Astrocyte of the hippocampus (primary cell): ENCODE measurements around the gene LRP1B.
A peak's percentile ranks its signal among the peaks of the same experiment; 100 is the strongest.

Experiments
- DNase-seq: peaks from one replicate; pipeline ENCODE4 v3.0.0; 2011; ENCODE audit warnings: low read depth, low spot score

LRP1B gene

GRCh38 chr2:140843186-140843585, 1287.6 kb downstream of the LRP1B start:
- no peak for DNase-seq

DNA sequence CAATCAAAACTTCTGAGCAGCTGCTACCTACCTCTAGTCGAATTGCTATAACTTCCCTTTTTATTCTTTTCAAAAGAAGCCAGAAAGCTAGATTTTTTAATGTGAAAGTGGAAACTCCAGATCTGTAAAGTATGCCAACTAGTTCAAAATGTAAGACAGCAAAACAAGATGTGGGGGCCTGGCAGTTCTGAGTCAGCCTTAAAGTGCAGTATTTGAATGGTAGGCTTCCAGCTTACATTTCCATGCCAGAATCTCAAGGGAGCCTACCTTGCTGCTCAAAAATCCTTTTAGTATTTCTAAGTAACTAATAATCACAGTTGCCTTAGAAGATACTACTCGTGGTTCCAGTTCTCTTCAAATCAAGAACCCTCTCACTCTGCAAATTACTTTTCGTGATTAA, 1288.7 kb downstream of the LRP1B start:
- DNase-seq = peak; percentile 12

GRCh38 chr2:140841141-140841540, 1289.7 kb downstream of the LRP1B start:
- no peak for DNase-seq

DNA sequence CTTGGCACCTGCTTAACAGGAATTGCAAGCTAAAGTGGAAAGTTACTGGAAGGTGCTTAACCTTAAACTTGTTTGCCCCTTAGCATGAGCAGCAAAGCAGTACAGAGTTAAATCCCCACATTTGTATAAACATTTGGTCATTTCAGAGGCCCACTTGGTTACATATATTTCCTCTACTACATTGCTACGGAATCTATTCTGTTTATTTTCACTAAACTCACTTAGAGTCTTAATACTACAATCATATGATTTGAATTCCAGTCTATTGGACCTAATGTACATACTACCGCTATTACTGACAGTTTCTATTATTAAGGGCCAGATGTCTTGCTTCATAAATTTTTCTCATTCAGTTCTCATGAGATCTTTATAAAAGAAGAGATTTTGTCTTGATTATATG, 1294.0 kb downstream of the LRP1B start:
- no peak for DNase-seq

- DNase-seq = no peak
Measured at GRCh38 chr2:140835079-140835478, 1295.7 kb downstream of the LRP1B start.

- no peak for DNase-seq
Measured at GRCh38 chr2:140814141-140814540, 1316.7 kb downstream of the LRP1B start.

DNA sequence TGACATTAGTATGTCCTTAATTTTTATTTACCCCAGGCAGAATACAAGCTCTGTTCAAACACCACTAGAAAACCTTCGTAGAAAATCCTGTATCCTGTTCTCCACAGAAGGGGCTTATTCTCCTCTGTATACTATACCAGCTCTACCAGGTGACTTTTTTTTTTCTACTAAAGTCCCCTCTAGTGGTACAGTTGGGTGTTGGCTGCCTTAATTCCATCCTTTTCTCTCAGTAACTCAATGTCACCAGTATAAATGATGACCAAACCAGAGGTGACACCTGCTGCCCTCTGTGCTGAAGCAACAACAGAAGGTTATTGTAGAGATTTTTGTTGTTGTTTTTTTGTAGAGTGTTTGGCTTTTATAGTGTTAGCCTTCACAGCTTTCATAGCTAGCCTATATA, 1322.0 kb downstream of the LRP1B start:
- no peak for DNase-seq

DNA sequence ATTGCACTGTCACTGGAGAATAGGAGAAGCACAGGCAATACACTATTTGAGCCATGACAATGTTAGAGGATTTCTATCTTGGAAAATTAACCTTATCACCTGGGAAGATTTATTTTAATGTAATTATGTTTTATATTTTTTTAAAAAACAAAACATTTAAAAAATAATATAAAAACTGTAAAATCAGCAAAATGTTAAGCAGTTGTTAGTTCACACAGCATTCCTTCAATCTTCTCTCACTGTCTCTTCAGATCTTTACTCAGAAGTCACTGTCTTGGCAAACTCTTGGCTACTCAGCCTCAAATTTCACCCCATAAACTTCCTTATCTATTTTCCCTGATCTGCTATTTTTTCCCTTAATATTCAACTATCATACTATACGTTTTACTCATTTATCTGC, 1322.6 kb downstream of the LRP1B start:
- no peak for DNase-seq

DNA sequence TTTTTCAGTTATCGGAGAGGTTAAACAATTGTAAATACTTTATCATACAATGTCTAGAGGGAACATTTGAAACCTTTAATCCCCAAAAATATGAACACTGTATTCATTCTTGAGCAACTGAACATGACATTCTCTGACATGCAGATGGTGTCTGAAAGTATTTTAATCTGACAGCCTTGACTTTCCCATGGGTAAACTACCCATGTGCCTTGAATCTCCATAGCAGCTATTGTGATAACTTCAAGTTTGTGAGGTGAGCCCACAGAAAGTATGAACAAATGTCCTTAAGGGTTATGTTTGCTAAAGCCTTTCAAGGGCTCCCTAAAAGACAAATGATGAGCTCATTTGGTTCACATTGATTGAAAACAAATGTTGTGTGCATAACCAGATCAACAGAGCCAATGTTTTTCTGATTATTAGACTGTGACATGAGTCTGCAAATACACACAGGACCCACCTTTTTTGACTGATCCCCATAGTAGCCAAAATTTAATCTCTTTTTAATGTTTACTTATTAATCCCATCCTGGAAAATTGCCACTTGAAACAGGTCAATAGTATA, 1326.0 kb downstream of the LRP1B start:
- DNase-seq = no peak

GRCh38 chr2:140801311-140801710, 1329.5 kb downstream of the LRP1B start:
- no peak for DNase-seq

- no peak for DNase-seq
Measured at GRCh38 chr2:140797718-140798117, 1333.1 kb downstream of the LRP1B start.

- no peak for DNase-seq
Measured at GRCh38 chr2:140791802-140792201, 1339.0 kb downstream of the LRP1B start.

DNA sequence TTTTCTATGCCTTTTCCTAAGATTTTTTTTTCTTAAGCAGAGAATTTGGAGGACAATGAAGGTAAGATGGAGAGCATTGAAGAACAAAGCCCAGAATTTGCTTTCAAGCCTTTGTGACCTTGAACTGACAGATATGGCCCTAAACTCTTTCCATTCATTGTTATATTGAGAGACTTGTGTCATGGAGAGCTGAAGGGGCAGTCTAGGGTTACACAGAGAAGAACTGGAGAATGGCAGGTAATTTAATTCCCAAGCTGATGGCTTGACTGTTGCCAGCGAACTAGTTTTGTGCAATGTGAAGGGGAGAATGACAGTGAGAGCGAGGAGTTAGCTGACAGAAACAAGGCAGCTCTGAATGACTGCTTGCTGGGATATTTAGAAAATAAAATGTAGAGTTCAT, 1344.2 kb downstream of the LRP1B start:
- no peak for DNase-seq

- no peak for DNase-seq
Measured at GRCh38 chr2:140775411-140775810, 1355.4 kb downstream of the LRP1B start.

DNA sequence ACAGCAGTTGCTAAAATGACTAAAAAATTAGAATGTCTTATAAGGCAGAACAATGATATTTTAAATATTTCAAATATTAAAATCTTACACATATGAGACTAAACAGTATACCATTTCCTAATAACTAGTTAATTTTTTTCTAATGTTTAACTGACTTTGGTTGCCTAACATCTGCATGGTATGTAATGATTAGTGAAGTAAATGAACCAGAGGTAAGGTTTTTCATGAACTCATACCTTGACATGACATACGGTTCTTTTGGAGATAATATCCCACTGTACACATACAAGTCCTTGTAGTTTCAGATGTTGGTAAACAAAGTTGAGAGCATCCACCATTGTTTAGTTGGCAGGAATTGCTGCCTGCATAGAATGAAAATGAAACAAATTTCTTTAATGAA, 1360.2 kb downstream of the LRP1B start:
- DNase-seq = no peak

DNA sequence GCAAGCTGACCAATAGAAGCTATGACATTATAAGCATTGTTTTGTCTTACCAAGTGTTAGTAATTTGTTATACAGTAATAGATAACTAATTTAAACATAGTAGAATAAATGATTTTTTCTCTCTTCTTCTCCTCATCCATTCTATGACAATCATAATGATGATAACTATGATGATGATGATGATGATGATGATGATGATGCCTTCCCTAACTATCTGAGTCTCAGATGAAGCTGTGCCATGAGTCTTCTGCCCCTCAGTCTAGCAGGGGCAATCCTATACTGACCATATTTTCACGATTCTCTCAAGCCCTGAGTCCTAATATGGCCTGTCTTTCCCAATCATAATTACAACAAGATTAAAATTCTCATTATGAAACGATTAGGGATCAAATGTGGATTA, 1369.0 kb downstream of the LRP1B start:
- no peak for DNase-seq

DNA sequence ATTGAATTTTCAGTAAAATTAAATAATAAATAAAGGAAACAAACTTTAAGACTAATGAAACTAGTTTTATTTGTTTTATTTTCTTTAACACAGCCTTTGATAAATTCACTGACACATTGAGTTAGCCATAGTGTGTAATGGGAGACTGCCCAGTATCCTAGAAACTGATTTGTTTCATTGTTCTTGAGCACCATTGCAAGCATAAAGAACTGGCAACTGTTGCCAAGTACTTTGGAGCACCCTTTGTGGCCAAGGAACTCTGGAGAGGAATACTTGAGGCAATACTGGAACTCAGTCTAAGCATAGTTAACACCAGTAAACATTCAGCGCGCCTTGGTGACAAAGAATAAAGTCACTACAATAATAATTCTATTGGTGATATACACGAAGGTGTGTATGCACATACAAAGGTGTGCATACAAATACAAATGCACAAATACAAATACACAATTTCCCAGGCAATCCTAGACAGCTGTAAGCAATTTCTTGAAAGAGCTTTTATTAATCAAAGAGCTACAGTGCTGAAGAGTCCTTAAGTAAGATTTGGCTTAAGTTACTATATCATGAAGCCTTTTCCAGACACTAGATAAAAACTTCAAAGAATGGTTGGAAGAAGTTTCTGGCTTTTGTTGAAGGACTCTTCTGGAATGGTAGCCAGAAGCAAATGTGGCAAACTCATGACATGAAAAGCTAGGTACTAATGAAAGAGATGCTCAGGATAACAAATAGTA, 1371.2 kb downstream of the LRP1B start:
- peak; percentile 78 for DNase-seq

DNA sequence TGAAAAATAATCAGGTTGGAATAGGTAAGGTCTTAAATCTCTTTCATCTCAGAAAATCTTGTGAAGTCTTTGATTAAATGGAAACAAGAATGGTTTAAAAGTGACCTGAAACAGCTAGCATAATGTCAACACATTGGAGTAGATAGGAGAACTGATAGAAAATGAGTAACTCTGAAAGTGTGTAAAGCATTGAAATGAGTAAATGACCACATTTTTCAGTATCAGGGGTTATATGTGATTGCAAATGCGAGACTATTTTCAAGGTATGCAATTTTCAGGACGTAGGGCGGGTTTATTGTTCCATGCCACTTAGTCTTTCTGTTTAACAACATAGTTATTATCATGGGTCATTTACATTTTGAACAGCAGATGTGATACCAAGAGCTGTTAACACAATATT, 1383.2 kb downstream of the LRP1B start:
- DNase-seq = no peak

- DNase-seq = no peak
Measured at GRCh38 chr2:140747090-140747489, 1383.7 kb downstream of the LRP1B start.

- DNase-seq = no peak
Measured at GRCh38 chr2:140744379-140744778, 1386.4 kb downstream of the LRP1B start.

DNA sequence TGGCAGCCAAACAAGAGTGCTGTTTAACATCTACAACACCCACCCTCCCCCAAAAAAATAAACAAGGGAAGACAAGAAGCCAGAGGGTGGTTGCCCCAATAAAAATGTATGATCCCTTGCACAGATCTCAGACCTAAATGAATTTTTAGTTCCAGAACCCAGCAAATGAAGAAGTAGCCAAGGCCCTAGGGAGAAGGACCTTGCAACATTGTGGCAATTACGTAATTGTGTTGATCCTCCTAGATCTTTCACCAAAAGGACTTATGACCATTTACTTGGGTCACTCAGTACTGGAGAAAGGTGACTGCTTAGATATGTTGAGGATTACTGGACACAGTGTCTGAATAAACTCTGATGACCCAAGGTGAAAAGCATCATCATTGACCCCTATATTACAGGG, 1393.8 kb downstream of the LRP1B start:
- DNase-seq = no peak

DNA sequence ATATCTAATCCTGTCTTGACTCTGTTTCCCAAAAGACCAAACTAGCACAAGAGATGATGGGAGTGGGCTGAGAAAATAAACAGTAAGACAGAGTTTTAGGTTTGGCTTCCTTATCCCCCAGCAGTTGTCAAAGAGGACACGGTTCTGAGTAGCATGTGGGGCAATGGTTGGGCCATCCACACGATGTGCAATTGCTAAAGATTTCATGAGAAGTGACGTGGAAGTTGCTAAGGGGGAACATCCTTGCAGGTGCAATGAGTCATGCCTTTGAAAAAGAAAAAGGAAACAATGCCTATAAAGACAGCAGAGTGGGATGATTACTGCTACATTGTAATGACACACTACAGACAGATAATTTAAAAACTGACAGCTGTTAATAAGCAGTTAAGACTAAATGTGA, 1395.8 kb downstream of the LRP1B start:
- no peak for DNase-seq

DNA sequence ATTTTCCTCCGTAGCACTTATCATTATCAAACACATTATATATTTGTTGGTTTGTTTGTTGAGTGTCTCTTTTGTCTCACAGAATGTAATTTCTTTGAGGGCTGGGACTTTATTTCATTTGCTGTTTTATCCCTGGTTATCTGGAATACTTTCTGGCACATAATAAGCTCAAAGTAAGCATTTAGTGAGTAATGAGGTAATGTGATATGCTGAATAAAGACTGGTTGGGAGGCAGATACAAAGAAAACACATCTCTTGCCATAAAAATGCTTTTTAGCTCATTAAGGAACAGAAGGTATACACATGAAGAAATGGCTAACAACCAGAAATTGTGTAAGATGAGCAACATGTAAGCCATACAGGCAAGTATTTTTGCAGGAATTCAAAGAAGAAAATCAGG, 1411.8 kb downstream of the LRP1B start:
- peak; percentile 5 for DNase-seq

DNA sequence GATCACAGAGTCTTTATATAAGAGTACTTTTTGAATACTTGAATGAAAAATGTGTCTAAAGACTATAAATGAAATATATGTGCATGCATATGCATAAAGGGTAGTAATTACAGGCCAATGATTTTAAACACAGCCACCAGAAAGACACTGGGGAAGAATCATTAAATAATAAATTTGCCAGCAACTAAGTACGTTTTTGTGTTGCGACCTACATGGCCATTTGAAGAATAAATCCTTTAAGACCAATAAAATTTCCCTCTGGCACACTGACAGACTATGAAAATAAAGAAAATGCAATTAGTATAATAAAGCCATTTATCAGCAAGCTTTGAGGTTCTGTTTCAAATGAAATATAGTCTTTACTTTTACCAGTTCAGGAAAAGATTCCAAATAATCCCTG, 1413.3 kb downstream of the LRP1B start:
- no peak for DNase-seq
